Measurements from ENCODE around the gene LMX1A.

The LMX1A gene

GRCh38 chr1:165367375-165367993 is 11.0 kb upstream of the LMX1A start:
- peak; percentile 73 for DNase-seq (ENCODE audit: low read depth)
- peak; percentile 98 for TF ChIP-seq CTCF (IDR thresholded peaks at IDR 0.05; ENCODE audit: low read depth, low read length, missing control alignments)
- in situ Hi-C loops (cut with HindIII; ENCODE audit: low sequenced_read_pairs): no loop called here
- no peak overlapping the region for H3K4me3 ChIP-seq (ENCODE audit: low read depth, low read length)

- DNase-seq (ENCODE audit: low read depth): no peak
- in situ Hi-C loops (cut with HindIII; ENCODE audit: low sequenced_read_pairs): no loop called here
- H3K4me3 ChIP-seq (ENCODE audit: low read depth, low read length): no peak overlapping the region
- TF ChIP-seq CTCF (IDR thresholded peaks at IDR 0.05; ENCODE audit: low read depth, low read length, missing control alignments): no peak
Observed at GRCh38 chr1:165365341-165365740, 8.8 kb upstream of the LMX1A start.

- no peak overlapping the region for H3K4me3 ChIP-seq (ENCODE audit: low read depth, low read length)
- no peak for TF ChIP-seq CTCF (IDR thresholded peaks at IDR 0.05; ENCODE audit: low read depth, low read length, missing control alignments)
- no peak for DNase-seq (ENCODE audit: low read depth)
- in situ Hi-C loops (cut with HindIII; ENCODE audit: low sequenced_read_pairs): no loop called here
Observed at GRCh38 chr1:165364568-165365133, 8.1 kb upstream of the LMX1A start.

- in situ Hi-C loops (cut with HindIII; ENCODE audit: low sequenced_read_pairs): no loop called here
- no peak for DNase-seq (ENCODE audit: low read depth)
- TF ChIP-seq CTCF (IDR thresholded peaks at IDR 0.05; ENCODE audit: low read depth, low read length, missing control alignments): no peak
- H3K4me3 ChIP-seq (ENCODE audit: low read depth, low read length): no peak overlapping the region
Observed at GRCh38 chr1:165356876-165357275, 361 bp upstream of the LMX1A start.

- no peak overlapping the region for H3K4me3 ChIP-seq (ENCODE audit: low read depth, low read length)
- in situ Hi-C loops (cut with HindIII; ENCODE audit: low sequenced_read_pairs): no loop called here
- DNase-seq (ENCODE audit: low read depth): no peak
- no peak for TF ChIP-seq CTCF (IDR thresholded peaks at IDR 0.05; ENCODE audit: low read depth, low read length, missing control alignments)
Observed at GRCh38 chr1:165355139-165355976, 1.2 kb downstream of the LMX1A start.

- H3K4me3 ChIP-seq (ENCODE audit: low read depth, low read length): no peak overlapping the region
- no peak for TF ChIP-seq CTCF (IDR thresholded peaks at IDR 0.05; ENCODE audit: low read depth, low read length, missing control alignments)
- in situ Hi-C loops (cut with HindIII; ENCODE audit: low sequenced_read_pairs): no loop called here
- no peak for DNase-seq (ENCODE audit: low read depth)
Observed at GRCh38 chr1:165354739-165355138, 1.8 kb downstream of the LMX1A start.
